HuH-7 (cell line): ENCODE measurements around the gene ANKS1A.
"Not testable (repeated sequence)": the region's sequence is repeated elsewhere in the genome, so short reads cannot be mapped to it uniquely, and the experiment has no call there.

Source experiments
- DNase-seq: peaks from one replicate; pipeline ENCODE4 v3.0.0; 2011; ENCODE audit warnings: low spot score

The ANKS1A gene

DNA sequence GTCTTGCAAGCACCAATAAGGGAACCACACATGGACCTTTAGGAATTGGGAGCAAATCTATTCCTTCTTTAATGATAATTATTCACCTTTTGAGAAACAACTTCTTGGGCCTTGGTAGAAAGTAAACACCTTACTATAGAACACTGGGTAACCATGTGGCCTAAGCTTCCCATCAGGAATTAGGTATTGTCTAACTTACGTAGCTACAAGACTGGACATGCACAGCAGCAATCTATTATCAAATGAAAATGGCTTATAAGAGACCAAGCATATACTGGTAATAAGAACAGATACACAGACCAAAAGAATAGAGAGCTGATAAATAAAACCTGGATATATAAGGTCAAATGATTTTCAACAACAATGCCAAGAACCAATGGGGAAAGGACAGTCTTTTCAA is 235.3 kb downstream of the ANKS1A start:
- DNase-seq, result no peak

- no peak for DNase-seq
Measured at GRCh38 chr6:35128042-35128441, 239.0 kb downstream of the ANKS1A start.

DNA sequence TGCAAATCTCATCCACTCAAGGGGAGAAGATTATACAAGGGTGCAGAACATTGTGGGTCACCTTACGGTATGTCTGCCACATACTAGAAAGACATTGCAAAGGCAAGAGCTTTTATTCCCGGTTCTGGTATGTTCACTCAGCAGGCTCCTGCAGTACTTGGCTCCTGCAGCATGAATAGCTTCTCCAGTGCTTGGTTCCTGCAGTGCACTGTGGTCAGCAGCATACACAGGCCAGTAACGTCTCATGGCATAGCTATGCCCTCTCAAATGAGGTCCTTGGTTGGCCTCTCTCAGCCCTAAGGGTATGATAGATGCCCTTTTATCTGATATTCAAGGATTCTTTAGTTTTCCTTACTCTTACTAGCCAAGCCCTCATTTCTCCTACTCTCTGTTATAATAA is 239.4 kb downstream of the ANKS1A start:
- no peak for DNase-seq

DNA sequence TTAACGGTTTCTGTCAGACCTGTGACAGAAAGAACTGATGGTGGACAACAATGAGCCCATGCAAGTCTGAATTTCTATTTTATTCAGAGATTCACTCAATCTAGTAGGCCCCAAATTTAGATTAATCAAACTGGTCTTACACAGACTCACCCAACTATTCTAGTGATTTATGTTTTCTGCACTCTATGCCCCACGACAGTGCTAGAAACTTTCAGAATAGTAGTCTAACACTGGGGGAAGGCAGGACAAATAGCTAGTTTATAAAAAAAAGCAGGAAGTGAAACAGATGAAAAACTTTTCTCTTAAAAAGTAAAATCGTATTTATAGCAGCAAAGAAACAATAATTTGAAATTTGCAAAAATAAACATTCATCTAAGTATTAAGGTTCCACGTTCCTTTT is 247.1 kb downstream of the ANKS1A start:
- no peak for DNase-seq

DNA sequence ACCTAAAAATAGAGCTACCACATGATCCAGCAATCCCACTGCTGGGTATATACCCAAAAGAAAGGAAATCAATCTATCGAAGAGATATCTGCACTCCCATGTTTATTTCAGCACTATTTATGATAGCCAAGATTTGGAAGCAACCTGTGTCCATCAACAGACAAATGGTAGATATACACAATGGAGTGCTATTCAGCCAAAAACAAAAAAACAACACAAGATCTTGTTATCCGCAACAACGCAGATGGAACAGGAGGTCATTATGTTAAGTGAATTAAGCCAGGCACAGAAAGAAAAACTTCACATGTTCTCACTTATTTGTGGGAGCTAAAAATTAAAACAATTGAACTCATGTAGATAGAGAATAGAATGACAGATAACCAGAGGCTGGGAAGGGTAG is 249.1 kb downstream of the ANKS1A start:
- DNase-seq, result not testable (repeated sequence)

DNA sequence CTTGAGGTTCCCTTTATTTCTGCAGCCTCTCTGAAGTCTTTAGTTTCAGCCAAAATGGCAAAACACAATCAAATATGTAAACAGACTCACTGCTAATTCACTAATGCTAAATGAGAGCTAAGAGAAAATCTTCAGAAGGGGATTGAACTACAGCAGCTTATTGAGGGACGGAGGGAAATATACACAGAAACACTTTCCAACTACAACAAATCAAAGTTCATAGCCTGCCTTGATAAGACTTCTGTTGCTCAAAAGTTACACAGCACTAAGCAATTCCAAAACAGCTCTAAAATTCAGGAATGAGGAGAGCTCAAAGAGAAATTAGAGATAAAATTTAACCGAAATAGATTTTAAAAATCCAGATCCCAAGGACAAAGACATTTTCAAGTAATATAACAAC is 250.4 kb downstream of the ANKS1A start:
- no peak for DNase-seq

DNA sequence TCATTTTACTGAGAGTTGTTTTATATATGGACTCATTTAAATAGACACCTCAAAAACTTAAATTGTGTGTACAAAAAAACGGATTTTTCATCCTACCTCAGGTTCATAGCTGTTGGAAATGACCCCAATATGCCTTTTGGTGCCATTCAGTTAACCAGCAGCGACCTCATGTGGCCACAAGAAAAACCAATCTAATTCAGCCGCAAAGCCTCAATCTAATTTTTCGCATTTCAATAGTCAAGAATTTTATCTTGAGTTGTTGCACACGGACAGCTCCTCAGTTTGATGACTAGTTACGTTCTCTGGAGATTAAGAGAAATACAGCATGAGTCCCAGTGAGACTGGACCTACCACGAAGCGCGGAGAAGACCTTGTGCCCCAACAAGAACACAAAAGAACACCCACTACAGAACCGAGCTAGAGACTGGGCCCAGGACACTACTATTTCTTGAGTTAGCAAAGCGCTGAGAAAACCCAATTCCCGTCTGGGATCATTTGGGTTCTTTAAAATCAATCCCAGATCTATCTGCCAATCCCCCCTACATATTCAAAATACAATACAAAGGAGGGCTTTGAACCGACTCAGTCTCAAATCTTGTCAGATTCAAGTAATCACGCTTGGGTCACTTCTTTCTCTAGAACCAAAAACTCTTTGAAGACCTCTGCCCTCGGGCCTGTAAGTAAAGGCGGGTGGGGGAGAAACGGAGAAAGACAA is 251.0 kb downstream of the ANKS1A start:
- peak; percentile 46 for DNase-seq

DNA sequence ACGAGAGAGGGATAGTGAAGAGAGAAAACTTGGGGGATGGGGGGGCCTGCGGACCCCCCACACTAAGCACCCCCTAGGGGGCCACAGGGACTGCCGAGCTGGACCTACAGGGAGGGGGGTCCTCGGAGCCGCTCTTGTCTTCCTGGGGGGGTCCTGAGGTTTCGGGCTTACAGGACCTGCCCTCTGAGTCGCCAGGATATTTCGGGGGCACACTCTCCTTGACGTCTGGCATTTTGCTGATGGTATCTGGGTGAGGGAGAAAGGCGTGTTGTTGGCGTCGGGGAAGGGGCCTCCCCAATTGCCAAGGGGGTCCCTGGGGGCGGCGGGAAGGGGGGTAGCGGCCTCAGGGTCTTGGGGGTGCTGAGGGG is 251.6 kb downstream of the ANKS1A start:
- DNase-seq, result no peak
